ENCODE measurements around the gene LRG1.

LRG1 gene

GRCh38 chr19:4539693-4540581 lies at the start of gene LRG1:
TSS of gene LRG1 (minus strand) at chr19:4540036. CDS start at chr19:4540013, 23 bp downstream.
- no peak for FAIRE-seq

- no peak for FAIRE-seq
Measured at GRCh38 chr19:4588291-4588761, 48.5 kb upstream of the LRG1 start.

GRCh38 chr19:4587527-4587926 lies 47.7 kb upstream of the LRG1 start:
- no peak for FAIRE-seq

GRCh38 chr19:4586691-4587090 lies 46.9 kb upstream of the LRG1 start:
- FAIRE-seq: no peak

- no peak for FAIRE-seq
Measured at GRCh38 chr19:4586245-4586644, 46.4 kb upstream of the LRG1 start.

GRCh38 chr19:4585556-4585955 lies 45.7 kb upstream of the LRG1 start:
- no peak for FAIRE-seq

- no peak for FAIRE-seq
Measured at GRCh38 chr19:4584670-4585460, 45.0 kb upstream of the LRG1 start.

GRCh38 chr19:4583961-4584669 lies 44.3 kb upstream of the LRG1 start:
- FAIRE-seq: no peak

GRCh38 chr19:4582980-4583842 lies 43.4 kb upstream of the LRG1 start:
- FAIRE-seq: no peak

GRCh38 chr19:4581666-4582553 lies 42.1 kb upstream of the LRG1 start:
- FAIRE-seq: no peak

- FAIRE-seq: no peak
Measured at GRCh38 chr19:4580961-4581665, 41.3 kb upstream of the LRG1 start.

GRCh38 chr19:4580021-4580901 lies 40.4 kb upstream of the LRG1 start:
- no peak for FAIRE-seq

GRCh38 chr19:4579389-4579788 lies 39.6 kb upstream of the LRG1 start:
- FAIRE-seq: no peak

- no peak for FAIRE-seq
Measured at GRCh38 chr19:4578552-4579248, 38.9 kb upstream of the LRG1 start.

- no peak for FAIRE-seq
Measured at GRCh38 chr19:4577020-4577782, 37.4 kb upstream of the LRG1 start.

GRCh38 chr19:4576016-4576933 lies 36.4 kb upstream of the LRG1 start:
- FAIRE-seq: no peak
